SK-N-SH treated with all-trans-retinoic acid at 6 μM for 48 hours (cell line): Measurements from ENCODE around the gene TSSC4.

Experiments used
- ATAC-seq: fragments of 200-7000 bp; cut with Tn5 transposase; 3 replicates; pipeline ENCODE4 v1.9.1; 2020; ENCODE audit warnings: mild to moderate bottlenecking, moderate library complexity
- ARNTL ChIP-seq: fragments of 450-650 bp; formaldehyde crosslinking; IDR thresholded peaks from 2 replicates; pipeline ENCODE4 v1.5.0; 2020; ENCODE audit warnings: low read depth, mild to moderate bottlenecking, moderate library complexity, borderline replicate concordance
- CREB5 ChIP-seq: fragments of 250-450 bp; sonication (Bioruptor Pico); IDR thresholded peaks from 2 replicates; pipeline ENCODE4 v1.5.1; 2020; ENCODE audit warnings: low read depth, mild to moderate bottlenecking, moderate library complexity
- CSDC2 ChIP-seq: fragments of 250-450 bp; sonication (Bioruptor Pico); IDR thresholded peaks from 2 replicates; pipeline ENCODE4 v1.5.0; 2020; ENCODE audit warnings: mild to moderate bottlenecking, moderate library complexity
- ISL1 ChIP-seq: fragments of 250-450 bp; sonication (Bioruptor Pico); IDR thresholded peaks from 2 replicates; pipeline ENCODE4 v2.1.2; 2022; ENCODE audit warnings: mild to moderate bottlenecking, moderate library complexity
- OSR1 ChIP-seq: fragments of 250-450 bp; sonication (Bioruptor Pico); IDR thresholded peaks from 2 replicates; pipeline ENCODE4 v1.8.0; 2022; ENCODE audit warnings: moderate library complexity, mild to moderate bottlenecking, inconsistent platforms
- PPARA ChIP-seq: fragments of 250-450 bp; sonication (Bioruptor Pico); IDR thresholded peaks from 2 replicates; pipeline ENCODE4 v1.5.0; 2020; ENCODE audit warnings: mild to moderate bottlenecking, borderline replicate concordance
- RARB ChIP-seq: fragments of 250-450 bp; sonication (Bioruptor Pico); IDR thresholded peaks from 2 replicates; pipeline ENCODE4 v1.8.0; 2021; ENCODE audit warnings: mild to moderate bottlenecking, moderate library complexity
- SNAI2 ChIP-seq: fragments of 250-450 bp; sonication (Bioruptor Pico); IDR thresholded peaks from 2 replicates; pipeline ENCODE4 v1.5.0; 2020; ENCODE audit warnings: mild to moderate bottlenecking, moderate library complexity
- TCF4 ChIP-seq: fragments of 250-450 bp; sonication (Bioruptor Pico); IDR thresholded peaks from 2 replicates; pipeline ENCODE4 v1.8.0; 2021; ENCODE audit warnings: mild to moderate bottlenecking, moderate library complexity, borderline replicate concordance
- ZC3H10 ChIP-seq: fragments of 250-450 bp; sonication (Bioruptor Pico); IDR thresholded peaks from 2 replicates; pipeline ENCODE4 v1.5.1; 2021; ENCODE audit warnings: mild to moderate bottlenecking, moderate library complexity
- ZFP3 ChIP-seq: fragments of 250-450 bp; sonication (Bioruptor Pico); IDR thresholded peaks from 2 replicates; pipeline ENCODE4 v1.5.0; 2020; ENCODE audit warnings: mild to moderate bottlenecking, moderate library complexity
- ZFP30 ChIP-seq: fragments of 450-650 bp; formaldehyde crosslinking; IDR thresholded peaks from 2 replicates; pipeline ENCODE4 v1.5.0; 2022; ENCODE audit warnings: mild to moderate bottlenecking, moderate library complexity
- ZNF70 ChIP-seq: fragments of 450-650 bp; formaldehyde crosslinking; IDR thresholded peaks from 2 replicates; pipeline ENCODE4 v1.5.0; 2020; ENCODE audit warnings: mild to moderate bottlenecking, moderate library complexity
- TF ChIP-seq, protein P1 (sequence below): fragments of 250-450 bp; sonication (Bioruptor Pico); IDR thresholded peaks from 2 replicates; pipeline ENCODE4 v1.5.0; 2020; ENCODE audit warnings: mild to moderate bottlenecking, moderate library complexity
- TF ChIP-seq, protein P2 (sequence below): fragments of 250-450 bp; sonication (Bioruptor Pico); IDR thresholded peaks from 2 replicates; pipeline ENCODE4 v1.8.0; 2020; ENCODE audit warnings: mild to moderate bottlenecking, moderate library complexity, borderline replicate concordance

The TSSC4 gene

DNA sequence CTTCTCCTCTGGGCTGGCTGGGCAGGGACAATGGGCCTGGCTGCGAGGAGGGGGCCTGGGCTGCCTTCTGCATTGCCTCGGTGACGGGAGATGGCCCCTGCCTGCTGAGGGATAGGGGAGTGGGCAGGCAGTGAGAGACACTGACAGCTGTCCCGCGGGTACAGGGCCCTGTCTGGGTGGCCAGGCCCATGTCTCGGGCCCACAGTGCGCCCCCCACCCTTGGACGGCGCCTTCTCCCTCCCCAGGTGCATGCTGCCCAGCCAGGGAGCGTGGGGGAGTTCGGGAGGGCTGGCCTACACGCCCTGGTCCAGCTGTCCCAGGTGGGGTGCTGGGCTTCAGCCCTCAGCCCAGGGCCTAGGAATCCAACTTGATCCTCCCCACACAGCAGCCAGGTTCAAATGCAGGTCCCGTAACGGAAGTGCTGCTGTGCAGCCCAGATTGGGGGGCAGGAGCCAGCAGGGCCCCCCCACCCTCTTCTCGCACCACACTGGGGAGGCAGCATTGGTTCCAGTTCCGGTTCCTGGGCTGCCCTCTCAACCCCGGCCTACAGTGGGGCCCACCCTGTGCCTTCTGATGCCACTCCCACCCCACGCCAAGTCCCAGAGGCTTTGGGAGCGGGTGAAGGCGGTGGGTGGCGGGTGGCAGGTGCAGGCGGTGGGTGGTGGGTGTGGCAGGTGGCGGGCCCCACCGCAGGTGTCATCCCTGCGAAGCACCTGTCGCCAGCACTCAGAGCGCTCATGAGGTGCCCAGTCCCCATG lies 7.3 kb upstream of the TSSC4 start:
- ATAC-seq = no peak
- TF ChIP-seq TCF4 (CRISPR knock-in tag) (no peak), CREB5 (CRISPR knock-in tag) (no peak)
- TF ChIP-seq, all 23 proteins: peak for 0

- no peak for ATAC-seq
- TF ChIP-seq OSR1 (CRISPR knock-in tag) (no peak), CREB5 (CRISPR knock-in tag) (no peak), CSDC2 (CRISPR knock-in tag) (no peak), RARB (no peak), ZC3H10 (no peak), ZFP30 (CRISPR knock-in tag) (no peak), ZNF70 (CRISPR knock-in tag) (no peak), ISL1 (CRISPR knock-in tag) (no peak)
- TF ChIP-seq, protein P1, sequence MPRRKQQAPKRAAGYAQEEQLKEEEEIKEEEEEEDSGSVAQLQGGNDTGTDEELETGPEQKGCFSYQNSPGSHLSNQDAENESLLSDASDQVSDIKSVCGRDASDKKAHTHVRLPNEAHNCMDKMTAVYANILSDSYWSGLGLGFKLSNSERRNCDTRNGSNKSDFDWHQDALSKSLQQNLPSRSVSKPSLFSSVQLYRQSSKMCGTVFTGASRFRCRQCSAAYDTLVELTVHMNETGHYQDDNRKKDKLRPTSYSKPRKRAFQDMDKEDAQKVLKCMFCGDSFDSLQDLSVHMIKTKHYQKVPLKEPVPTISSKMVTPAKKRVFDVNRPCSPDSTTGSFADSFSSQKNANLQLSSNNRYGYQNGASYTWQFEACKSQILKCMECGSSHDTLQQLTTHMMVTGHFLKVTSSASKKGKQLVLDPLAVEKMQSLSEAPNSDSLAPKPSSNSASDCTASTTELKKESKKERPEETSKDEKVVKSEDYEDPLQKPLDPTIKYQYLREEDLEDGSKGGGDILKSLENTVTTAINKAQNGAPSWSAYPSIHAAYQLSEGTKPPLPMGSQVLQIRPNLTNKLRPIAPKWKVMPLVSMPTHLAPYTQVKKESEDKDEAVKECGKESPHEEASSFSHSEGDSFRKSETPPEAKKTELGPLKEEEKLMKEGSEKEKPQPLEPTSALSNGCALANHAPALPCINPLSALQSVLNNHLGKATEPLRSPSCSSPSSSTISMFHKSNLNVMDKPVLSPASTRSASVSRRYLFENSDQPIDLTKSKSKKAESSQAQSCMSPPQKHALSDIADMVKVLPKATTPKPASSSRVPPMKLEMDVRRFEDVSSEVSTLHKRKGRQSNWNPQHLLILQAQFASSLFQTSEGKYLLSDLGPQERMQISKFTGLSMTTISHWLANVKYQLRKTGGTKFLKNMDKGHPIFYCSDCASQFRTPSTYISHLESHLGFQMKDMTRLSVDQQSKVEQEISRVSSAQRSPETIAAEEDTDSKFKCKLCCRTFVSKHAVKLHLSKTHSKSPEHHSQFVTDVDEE (CRISPR knock-in tag) = no peak
Observed at GRCh38 chr11:2393941-2394817, 6.4 kb upstream of the TSSC4 start.

- TF ChIP-seq PPARA (no peak), CREB5 (CRISPR knock-in tag) (no peak), ZNF70 (CRISPR knock-in tag) (no peak), ARNTL (no peak), ZFP3 (CRISPR knock-in tag) (no peak), SNAI2 (CRISPR knock-in tag) (no peak), CSDC2 (CRISPR knock-in tag) (no peak), RARB (no peak), ISL1 (CRISPR knock-in tag) (no peak)
- TF ChIP-seq, protein P2, sequence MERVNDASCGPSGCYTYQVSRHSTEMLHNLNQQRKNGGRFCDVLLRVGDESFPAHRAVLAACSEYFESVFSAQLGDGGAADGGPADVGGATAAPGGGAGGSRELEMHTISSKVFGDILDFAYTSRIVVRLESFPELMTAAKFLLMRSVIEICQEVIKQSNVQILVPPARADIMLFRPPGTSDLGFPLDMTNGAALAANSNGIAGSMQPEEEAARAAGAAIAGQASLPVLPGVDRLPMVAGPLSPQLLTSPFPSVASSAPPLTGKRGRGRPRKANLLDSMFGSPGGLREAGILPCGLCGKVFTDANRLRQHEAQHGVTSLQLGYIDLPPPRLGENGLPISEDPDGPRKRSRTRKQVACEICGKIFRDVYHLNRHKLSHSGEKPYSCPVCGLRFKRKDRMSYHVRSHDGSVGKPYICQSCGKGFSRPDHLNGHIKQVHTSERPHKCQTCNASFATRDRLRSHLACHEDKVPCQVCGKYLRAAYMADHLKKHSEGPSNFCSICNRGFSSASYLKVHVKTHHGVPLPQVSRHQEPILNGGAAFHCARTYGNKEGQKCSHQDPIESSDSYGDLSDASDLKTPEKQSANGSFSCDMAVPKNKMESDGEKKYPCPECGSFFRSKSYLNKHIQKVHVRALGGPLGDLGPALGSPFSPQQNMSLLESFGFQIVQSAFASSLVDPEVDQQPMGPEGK = no peak
- TF ChIP-seq, protein P1 (CRISPR knock-in tag) = no peak
- TF ChIP-seq, all 23 proteins: peak for 0
- ATAC-seq = no peak
Observed at GRCh38 chr11:2394818-2395105, 5.8 kb upstream of the TSSC4 start.
